HL-60 (cell line): ENCODE data around the gene SPTBN1.

Experiments
- POLR2AphosphoS5 ChIP-seq: IDR thresholded peaks from 2 replicates; pipeline ENCODE4 v1.6.1; 2012; ENCODE audit warnings: low read depth
- TF ChIP-seq, protein P1 (sequence below): IDR thresholded peaks from one replicate; pipeline ENCODE4 v1.5.1; 2011; ENCODE audit warnings: low read length, control low read depth, inconsistent platforms; ENCODE audit not compliant: insufficient read depth

DNA sequence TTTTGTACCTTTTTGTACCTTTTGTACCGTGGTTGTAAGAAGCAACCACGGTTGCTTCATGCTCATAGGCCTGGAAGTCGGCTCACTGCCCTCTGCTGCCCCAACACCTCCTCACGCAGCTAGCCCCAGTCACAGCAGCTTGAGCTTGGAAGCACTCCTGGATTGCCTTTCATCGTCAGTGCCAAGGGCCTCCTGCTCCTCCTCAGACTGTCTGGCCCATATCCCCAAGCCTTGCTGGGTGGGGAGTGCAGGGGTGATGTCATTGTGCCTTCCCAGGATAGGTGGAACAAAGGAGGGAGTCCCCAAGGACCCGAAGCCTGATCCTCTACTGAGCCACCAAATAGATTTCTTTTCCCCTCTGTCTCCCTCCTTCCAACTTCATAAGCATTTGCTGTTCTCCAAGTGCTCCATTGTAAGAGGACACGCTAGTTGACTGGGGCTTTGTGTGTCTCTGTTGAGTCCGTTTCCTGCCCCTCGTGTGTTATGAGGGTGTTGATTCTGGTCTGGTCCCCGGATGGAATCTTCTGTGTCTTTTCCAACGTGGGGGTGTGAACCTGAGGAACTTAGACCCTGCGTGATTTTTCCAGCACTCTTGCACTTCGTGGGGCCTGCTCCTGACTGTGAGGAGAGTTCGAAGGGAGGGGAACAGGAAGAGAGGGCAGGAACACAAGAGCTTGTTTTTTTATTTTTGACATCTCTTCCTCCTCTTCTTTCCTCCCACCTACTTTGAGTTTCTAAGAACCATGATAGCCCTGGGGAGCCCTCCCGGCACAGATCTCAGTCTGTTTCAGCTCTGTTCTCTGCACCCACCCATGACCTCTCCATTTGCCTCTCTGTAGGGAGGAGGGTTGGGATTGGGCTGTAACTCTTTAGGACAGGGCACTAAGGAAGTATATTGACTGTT, 140.1 kb downstream of the SPTBN1 start:
- TF ChIP-seq, protein P1, sequence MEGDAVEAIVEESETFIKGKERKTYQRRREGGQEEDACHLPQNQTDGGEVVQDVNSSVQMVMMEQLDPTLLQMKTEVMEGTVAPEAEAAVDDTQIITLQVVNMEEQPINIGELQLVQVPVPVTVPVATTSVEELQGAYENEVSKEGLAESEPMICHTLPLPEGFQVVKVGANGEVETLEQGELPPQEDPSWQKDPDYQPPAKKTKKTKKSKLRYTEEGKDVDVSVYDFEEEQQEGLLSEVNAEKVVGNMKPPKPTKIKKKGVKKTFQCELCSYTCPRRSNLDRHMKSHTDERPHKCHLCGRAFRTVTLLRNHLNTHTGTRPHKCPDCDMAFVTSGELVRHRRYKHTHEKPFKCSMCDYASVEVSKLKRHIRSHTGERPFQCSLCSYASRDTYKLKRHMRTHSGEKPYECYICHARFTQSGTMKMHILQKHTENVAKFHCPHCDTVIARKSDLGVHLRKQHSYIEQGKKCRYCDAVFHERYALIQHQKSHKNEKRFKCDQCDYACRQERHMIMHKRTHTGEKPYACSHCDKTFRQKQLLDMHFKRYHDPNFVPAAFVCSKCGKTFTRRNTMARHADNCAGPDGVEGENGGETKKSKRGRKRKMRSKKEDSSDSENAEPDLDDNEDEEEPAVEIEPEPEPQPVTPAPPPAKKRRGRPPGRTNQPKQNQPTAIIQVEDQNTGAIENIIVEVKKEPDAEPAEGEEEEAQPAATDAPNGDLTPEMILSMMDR = no peak
- TF ChIP-seq POLR2AphosphoS5 = no peak
